SK-N-DZ (cell line): Measurements from ENCODE around the gene TAF8.

Experiments
- DNase-seq: peaks from one replicate; pipeline ENCODE4 v3.0.0-alpha.2; 2015; ENCODE audit warnings: low spot score
- small RNA-seq, 2 experiments: library from RNA; depleted of rRNA; stranded (forward); fragments of <200 nt; gene quantifications; one replicate each; pipeline ENCODE3, GENCODE V24; 2014

Gene TAF8

GRCh38 chr6:42123379-42124103 is 73.2 kb downstream of the TAF8 start:
- no peak for DNase-seq

GRCh38 chr6:42124223-42124836 is 74.0 kb downstream of the TAF8 start:
- DNase-seq = no peak

- DNase-seq = no peak
Observed at GRCh38 chr6:42125231-42125630, 74.9 kb downstream of the TAF8 start.

GRCh38 chr6:42125663-42126062 is 75.3 kb downstream of the TAF8 start:
- peak; percentile 79 for DNase-seq

- peak; percentile 70 for DNase-seq
Observed at GRCh38 chr6:42128460-42129359, 78.4 kb downstream of the TAF8 start.

- DNase-seq = no peak
Observed at GRCh38 chr6:42129360-42129676, 79.0 kb downstream of the TAF8 start.

GRCh38 chr6:42131531-42131930 is 81.2 kb downstream of the TAF8 start:
- no peak for DNase-seq

GRCh38 chr6:42133926-42134325 is 83.6 kb downstream of the TAF8 start:
- no peak for DNase-seq

- no peak for DNase-seq
Observed at GRCh38 chr6:42135161-42135560, 84.8 kb downstream of the TAF8 start.

- no peak for DNase-seq
Observed at GRCh38 chr6:42135722-42136121, 85.4 kb downstream of the TAF8 start.

GRCh38 chr6:42136508-42137193 is 86.3 kb downstream of the TAF8 start:
- DNase-seq = peak; percentile 82

Small RNAs within 50 kb of the gene (small RNA-seq; reads per million reads assigned to genes)
- 0.03 to 0.04 reads per million in 2 experiments for gene RNU6-761P
